Pancreas (tissue), 10 donors: ENCODE measurements around the gene KCNN4. TPM values are rescaled to one million over a fixed set of nuclear protein-coding genes. Genes with fewer than 3 reads are reported as not detected.

Experiments used
- ATAC-seq, 4 donors: fragments of 200-7000 bp; cut with Tn5 transposase; one replicate each; pipeline versions ENCODE4 v1.8.0 to v1.9.1; 2020; ENCODE audit warnings: mild to moderate bottlenecking in 4 of 4, moderate library complexity in 4 of 4
- DNase-seq, 6 donors: peaks; one replicate each; pipeline ENCODE4 v3.0.0-alpha.2; 2020
- FAIRE-seq: peaks from 2 replicates; lab custom pipeline; 2012; peaks lifted over from hg19 to GRCh38; lab: Jason Lieb, UNC
- H3K27ac ChIP-seq, 4 donors: fragments of 200-600 bp; sonication (generic); 1 replicate in 3 of 4; 2 replicates in 1 of 4; pipeline versions ENCODE4 v1.5.0 to v1.8.0; 2020
- H3K27me3 ChIP-seq, 4 donors: fragments of 200-600 bp; one replicate each; pipeline ENCODE4 v1.8.0; 2021
- H3K36me3 ChIP-seq, 3 donors: fragments of 200-600 bp; sonication (generic) in 1 of 3; one replicate each; pipeline versions ENCODE4 v1.5.0 to v1.8.0; 2020 to 2021
- H3K4me1 ChIP-seq, 3 donors: fragments of 200-600 bp; one replicate each; pipeline ENCODE4 v1.8.0; 2021
- H3K4me3 ChIP-seq, 4 donors: fragments of 200-600 bp; sonication (generic) in 2 of 4; one replicate each; pipeline versions ENCODE4 v1.5.0 to v1.8.0; 2020 to 2021
- H3K9me3 ChIP-seq, 4 donors: fragments of 200-600 bp; one replicate each; pipeline ENCODE4 v1.8.0; 2021
- WGBS, 2 donors: extraction: QIAGEN DNeasy Blood & Tissue Kit; methylation state at CpG; one replicate each; pipeline ENCODE4 v1.1.7; 2013; 5-methylcytosine and 5-hydroxymethylcytosine counted together
- intact Hi-C, 3 donors: fragments of 100-400 bp; cut with DNase I; formaldehyde crosslinking; loops; one replicate each; pipeline versions ENCODE4 v1.11.1 to v1.14.2; 2022
- polyA plus RNA-seq, 2 donors: library from polyadenylated mRNA; stranded (reverse); fragments of 200-250 nt; gene quantifications; one replicate each; pipeline ENCODE4 v1.2.3, GENCODE V29; 2013
- total RNA-seq, 6 donors: library from RNA; stranded (reverse); fragmentation: NEBNext Ultra II Directional in 4 of 6; extraction: Animal tissue kit (Norgen Biotek cat#: 25700) in 4 of 6; gene quantifications; one replicate each; pipeline versions ENCODE4 v1.2.1 to v1.2.4, GENCODE V29; 2021 to 2023
- TF ChIP-seq, protein P1 (sequence below), 4 donors: fragments of 200-600 bp; sonication (generic) in 3 of 4; IDR thresholded peaks; one replicate each; pipeline versions ENCODE4 v1.5.0 to v1.8.0; 2021; ENCODE audit warnings: antibody characterized with exemption in 4 of 4
- donor health status: healthy with polysubstance abuse.
- donor health status: DM: no; HTN: no; CAD: no; lungs with moderate emphysema.
- donor health status: DM: no; HTN: no; CAD: no.
- donor health status: control.
- donor health status: control.
- donor health status: Bipolar disorder and iron deficiency.
- donor health status: DM: yes; HTN: yes; CAD: no.
- donor health status: DM: no; HTN: no; CAD: no.
- donor health status: DM: no; HTN: no; CAD: no.
- donor health status: DM: yes; HTN: yes; CAD: no.

The KCNN4 gene
- total and polyA plus RNA-seq, 8 donors, result 0.43 to 2.6 (median 1.2) TPM

- DNase-seq (peak; percentile 96 to 100 (median 98)), ATAC-seq (peak; percentile 92 to 97 (median 94)), FAIRE-seq (no peak)
- no peaks in the 10 kb centered on the region for H3K9me3 ChIP-seq
- intact Hi-C loops, result no loop called here
- H3K4me1 ChIP-seq, result peaks cover 0 to 23% (median 7%) of the 10 kb centered on the region in 3 donors
- peaks cover 0 to 10% (median 0%) of the 10 kb centered on the region in 3 donors for H3K36me3 ChIP-seq
- WGBS, 2 donors, result 0 to 1% methylated on average over 79 of the region's 79 CpGs
- TF ChIP-seq, protein P1, sequence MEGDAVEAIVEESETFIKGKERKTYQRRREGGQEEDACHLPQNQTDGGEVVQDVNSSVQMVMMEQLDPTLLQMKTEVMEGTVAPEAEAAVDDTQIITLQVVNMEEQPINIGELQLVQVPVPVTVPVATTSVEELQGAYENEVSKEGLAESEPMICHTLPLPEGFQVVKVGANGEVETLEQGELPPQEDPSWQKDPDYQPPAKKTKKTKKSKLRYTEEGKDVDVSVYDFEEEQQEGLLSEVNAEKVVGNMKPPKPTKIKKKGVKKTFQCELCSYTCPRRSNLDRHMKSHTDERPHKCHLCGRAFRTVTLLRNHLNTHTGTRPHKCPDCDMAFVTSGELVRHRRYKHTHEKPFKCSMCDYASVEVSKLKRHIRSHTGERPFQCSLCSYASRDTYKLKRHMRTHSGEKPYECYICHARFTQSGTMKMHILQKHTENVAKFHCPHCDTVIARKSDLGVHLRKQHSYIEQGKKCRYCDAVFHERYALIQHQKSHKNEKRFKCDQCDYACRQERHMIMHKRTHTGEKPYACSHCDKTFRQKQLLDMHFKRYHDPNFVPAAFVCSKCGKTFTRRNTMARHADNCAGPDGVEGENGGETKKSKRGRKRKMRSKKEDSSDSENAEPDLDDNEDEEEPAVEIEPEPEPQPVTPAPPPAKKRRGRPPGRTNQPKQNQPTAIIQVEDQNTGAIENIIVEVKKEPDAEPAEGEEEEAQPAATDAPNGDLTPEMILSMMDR (IDR thresholded peaks at IDR 0.05), result no peak
- peak within 1 kb of the TSS; percentile 55 to 84 (median 70) for H3K4me3 ChIP-seq
- H3K27me3 ChIP-seq, result no peaks in the 10 kb centered on the region
- peak within 1 kb of the TSS; percentile 96 to 99 (median 98) for H3K27ac ChIP-seq
These were observed 26.1 kb downstream of the KCNN4 start, which contains the start of gene SMG9 for GRCh38 chr19:43754503-43755255. Gene SMG9 (minus strand): TSS chr19:43754962. CDS start chr19:43750741, 4,221 bp downstream.

DNA sequence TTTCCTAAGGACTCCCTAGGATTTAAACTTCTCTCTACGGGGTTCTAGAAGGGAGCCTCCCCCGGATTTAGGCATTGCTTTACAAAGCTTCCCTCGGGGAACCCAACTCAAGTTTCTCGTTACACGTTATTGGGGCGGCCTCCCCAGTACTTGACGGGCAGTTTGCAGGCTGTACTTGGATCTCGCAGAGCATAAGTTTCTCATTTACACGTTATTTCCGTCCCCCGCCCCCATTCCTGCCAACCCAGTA lies 26.6 kb downstream of the KCNN4 start:
- H3K36me3 ChIP-seq, result peaks cover 0 to 12% (median 0%) of the 10 kb centered on the region in 3 donors
- WGBS, 2 donors, result 0 to 1% methylated on average over 11 of the region's 11 CpGs
- no peak for DNase-seq
- TF ChIP-seq, protein P1 (IDR thresholded peaks at IDR 0.05), result no peak
- H3K9me3 ChIP-seq, result no peaks in the 10 kb centered on the region
- peaks cover 0 to 23% (median 7%) of the 10 kb centered on the region in 3 donors for H3K4me1 ChIP-seq
- FAIRE-seq, result no peak
- H3K4me3 ChIP-seq, result peak overlapping the region; percentile 55 to 84 (median 70)
- H3K27me3 ChIP-seq, result no peaks in the 10 kb centered on the region
- ATAC-seq, result no peak
- peak overlapping the region; percentile 96 to 99 (median 98) for H3K27ac ChIP-seq
- intact Hi-C loops, result no loop called here

GRCh38 chr19:43752287-43752875 lies 28.4 kb downstream of the KCNN4 start:
- Histone ChIP-seq H3K27me3 (no peaks in the 10 kb centered on the region), H3K4me1 (peaks cover 0 to 23% (median 7%) of the 10 kb centered on the region in 3 donors), H3K4me3 (no peak overlapping the region), H3K9me3 (no peaks in the 10 kb centered on the region), H3K27ac (no peak overlapping the region), H3K36me3 (peaks cover 0 to 14% (median 12%) of the 10 kb centered on the region in 3 donors)
- 83 to 89% methylated on average over 6 of the region's 6 CpGs for WGBS, 2 donors
- DNase-seq (no peak), ATAC-seq (no peak), FAIRE-seq (no peak)
- intact Hi-C loops, result no loop called here
- TF ChIP-seq, protein P1 (IDR thresholded peaks at IDR 0.05), result no peak

- H3K4me3 ChIP-seq, result no peak overlapping the region
- H3K9me3 ChIP-seq, result no peaks in the 10 kb centered on the region
- peaks cover 0 to 23% (median 7%) of the 10 kb centered on the region in 3 donors for H3K4me1 ChIP-seq
- peaks cover 0 to 21% (median 19%) of the 10 kb centered on the region in 3 donors for H3K36me3 ChIP-seq
- no peak overlapping the region for H3K27ac ChIP-seq
- no peak for FAIRE-seq
- no peak for ATAC-seq
- no peaks in the 10 kb centered on the region for H3K27me3 ChIP-seq
- no peak for DNase-seq
- WGBS, 2 donors, result 44 to 48% methylated on average over 4 of the region's 4 CpGs
- intact Hi-C loops, result no loop called here
- TF ChIP-seq, protein P1 (IDR thresholded peaks at IDR 0.05), result no peak
These were observed 29.1 kb downstream of the KCNN4 start for GRCh38 chr19:43751466-43752220.
